IPS-11a (cell line): Measurements from ENCODE around the gene CLCNKA.
"Not testable (repeated sequence)": the region's sequence is repeated elsewhere in the genome, so short reads cannot be mapped to it uniquely, and the experiment has no call there.

Source experiments
- H3K4me3 ChIP-seq: one replicate; pipeline ENCODE4 v1.5.1; 2013; ENCODE audit warnings: low read depth, low read length, control low read depth

Gene CLCNKA

GRCh38 chr1:16017076-16017460 lies 4.8 kb upstream of the CLCNKA start:
- H3K4me3 ChIP-seq: no peak overlapping the region

GRCh38 chr1:16017461-16018303 lies 4.2 kb upstream of the CLCNKA start, which contains the start of gene HSPB7:
Gene HSPB7, minus strand, starts transcription at chr1:16018043. Its CDS starts 80 bp downstream, at chr1:16017963.
- H3K4me3 ChIP-seq: no peak within 1 kb of the TSS

GRCh38 chr1:16018308-16018707 lies 3.5 kb upstream of the CLCNKA start:
- H3K4me3 ChIP-seq: no peak overlapping the region

DNA sequence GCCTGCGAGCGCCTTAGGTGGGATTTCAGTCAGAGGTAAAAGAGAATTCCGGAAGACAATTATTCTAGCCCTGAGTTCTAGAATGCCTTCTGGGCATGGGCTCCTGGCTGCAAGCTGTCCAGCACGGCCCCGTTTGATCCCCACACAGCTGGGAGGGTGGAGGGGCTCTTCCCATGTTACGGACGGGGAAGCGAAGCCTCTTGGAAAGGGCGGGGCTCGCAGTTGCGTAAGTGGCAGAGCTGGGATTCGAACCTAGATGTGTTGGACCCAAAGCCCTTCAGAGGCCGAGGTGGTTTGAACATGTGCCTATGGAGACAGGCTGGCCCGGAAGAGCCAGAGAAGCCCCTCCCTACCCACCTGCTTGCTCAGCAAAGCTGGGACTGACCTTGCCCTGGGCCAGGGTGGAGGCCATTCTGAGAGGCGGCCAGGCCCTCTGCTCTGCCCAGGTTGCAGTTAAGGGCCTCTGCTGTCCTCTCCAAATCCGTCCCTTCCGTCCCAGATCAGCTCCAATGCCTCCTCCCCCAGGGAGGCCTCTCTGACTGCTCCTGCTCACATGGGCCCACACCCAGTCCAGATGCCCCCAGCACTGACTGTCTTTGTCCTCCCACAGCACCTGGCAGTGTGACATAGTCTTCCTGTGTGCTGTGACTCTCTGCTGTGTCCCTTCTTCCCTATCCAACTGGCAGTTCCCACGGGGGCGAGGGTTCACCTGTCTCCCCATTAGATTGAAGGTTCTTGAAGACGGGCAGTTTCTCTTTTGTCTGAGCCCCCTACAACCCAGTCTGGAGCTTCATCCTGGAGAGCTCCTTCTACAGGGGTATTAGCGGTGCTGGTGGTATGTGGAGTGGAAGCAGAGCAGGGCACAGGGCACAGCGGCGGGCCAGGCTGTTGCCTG lies 2.8 kb upstream of the CLCNKA start:
- no peak overlapping the region for H3K4me3 ChIP-seq

DNA sequence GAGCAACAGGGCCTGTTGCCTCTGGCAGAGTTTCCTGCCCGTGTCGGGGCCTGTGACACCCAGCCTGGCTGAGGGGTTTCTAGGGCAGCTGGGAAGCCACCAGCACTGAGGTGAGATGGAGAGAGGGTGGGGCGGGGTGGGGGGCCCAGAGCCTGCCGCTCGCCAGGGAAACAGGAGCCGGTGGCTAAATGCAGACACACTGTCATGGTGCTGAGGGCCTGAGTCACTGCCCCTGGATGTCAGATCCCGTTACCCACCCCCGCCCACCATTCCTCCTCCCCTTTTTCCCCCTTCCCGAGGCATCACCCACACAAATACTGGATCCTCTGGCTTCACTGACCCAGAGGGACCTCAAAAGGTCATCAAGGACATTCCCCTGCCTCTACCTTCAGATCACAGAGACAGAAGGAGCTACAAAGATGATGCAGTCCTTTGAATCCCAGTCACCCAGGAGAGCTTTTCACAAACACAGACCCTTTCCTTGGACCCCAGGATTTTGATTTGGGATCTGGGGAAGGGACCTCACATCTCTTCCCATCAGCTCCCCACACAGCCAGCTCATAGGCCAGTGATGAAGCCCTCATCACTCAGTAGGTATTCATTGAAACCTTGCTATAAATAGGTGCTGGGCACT lies 2.1 kb upstream of the CLCNKA start:
- H3K4me3 ChIP-seq: no peak overlapping the region

- H3K4me3 ChIP-seq: no peak overlapping the region
Measured at GRCh38 chr1:16020325-16020724, 1.5 kb upstream of the CLCNKA start.

DNA sequence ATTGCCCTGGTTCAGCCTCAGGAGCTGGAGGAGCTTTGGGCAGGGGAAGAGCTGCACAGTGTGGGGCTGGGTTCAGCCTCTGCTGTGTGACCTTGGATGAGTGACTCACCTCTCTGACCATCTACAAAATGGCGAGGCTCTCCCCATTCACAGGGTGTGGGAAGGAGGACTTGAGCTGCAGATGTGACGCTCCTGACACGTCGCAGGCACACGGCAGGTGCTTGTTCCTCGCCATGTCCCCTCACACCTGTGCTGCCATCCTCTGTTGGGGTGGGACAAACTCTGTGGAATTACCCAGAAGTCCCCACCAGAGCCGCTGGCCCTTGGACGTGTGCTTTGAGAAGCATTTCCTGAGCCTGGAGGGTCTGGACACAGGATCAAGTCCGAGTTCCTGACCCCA lies 958 bp upstream of the CLCNKA start:
- not testable (repeated sequence) for H3K4me3 ChIP-seq

- no peak overlapping the region for H3K4me3 ChIP-seq
Measured at GRCh38 chr1:16022393-16022792, 557 bp downstream of the CLCNKA start.

DNA sequence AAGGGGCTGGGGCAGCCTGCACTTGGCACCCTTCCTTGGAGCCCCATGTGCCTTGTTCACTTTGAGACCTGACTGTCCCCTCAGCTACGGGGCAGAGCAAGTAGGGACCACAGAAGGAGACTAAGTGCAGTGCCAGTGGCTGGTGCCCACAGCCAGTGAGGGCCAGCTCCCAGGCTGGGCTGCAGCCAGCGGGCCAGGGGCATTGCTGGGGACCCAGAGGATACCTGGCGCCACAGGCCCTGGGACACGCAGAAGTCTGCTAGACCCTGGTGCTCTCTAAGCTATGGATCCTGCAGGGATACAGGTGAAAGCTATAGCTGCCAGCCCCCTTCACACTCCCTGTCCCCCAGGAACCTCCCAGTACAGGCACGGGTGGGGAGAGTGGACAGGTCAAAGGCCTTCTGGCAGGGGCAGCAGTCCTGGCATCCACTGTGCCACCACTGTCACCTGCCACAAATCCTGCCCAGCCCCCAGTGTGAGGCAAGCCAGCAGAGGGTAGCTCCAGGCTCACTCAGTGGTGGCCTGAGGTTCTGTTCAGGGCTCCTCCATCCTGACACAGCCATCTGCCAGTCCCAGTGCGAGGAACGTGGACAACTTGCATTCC lies 1.3 kb downstream of the CLCNKA start:
- no peak overlapping the region for H3K4me3 ChIP-seq

DNA sequence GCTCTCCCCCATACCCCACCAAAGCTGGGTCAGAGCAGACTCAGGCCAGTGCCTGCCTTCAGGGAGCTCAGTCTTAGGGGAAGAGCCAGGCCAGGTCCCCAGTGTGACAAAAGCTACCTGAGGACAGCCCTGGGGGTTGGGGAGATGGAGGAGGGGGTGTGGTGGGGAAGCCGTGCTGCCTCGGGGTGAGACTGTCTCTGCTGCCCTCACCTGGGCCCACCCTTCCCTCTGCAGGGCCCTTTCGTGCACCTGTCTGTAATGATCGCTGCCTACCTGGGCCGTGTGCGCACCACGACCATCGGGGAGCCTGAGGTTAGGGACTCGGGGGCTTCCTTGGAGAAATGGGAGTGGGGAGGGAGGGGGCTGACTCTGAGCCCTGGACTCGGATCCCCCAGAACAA lies 4.5 kb downstream of the CLCNKA start:
- peak overlapping the region; percentile 8 for H3K4me3 ChIP-seq

GRCh38 chr1:16026723-16027484 lies 5.1 kb downstream of the CLCNKA start:
- H3K4me3 ChIP-seq: peak overlapping the region; percentile 8

DNA sequence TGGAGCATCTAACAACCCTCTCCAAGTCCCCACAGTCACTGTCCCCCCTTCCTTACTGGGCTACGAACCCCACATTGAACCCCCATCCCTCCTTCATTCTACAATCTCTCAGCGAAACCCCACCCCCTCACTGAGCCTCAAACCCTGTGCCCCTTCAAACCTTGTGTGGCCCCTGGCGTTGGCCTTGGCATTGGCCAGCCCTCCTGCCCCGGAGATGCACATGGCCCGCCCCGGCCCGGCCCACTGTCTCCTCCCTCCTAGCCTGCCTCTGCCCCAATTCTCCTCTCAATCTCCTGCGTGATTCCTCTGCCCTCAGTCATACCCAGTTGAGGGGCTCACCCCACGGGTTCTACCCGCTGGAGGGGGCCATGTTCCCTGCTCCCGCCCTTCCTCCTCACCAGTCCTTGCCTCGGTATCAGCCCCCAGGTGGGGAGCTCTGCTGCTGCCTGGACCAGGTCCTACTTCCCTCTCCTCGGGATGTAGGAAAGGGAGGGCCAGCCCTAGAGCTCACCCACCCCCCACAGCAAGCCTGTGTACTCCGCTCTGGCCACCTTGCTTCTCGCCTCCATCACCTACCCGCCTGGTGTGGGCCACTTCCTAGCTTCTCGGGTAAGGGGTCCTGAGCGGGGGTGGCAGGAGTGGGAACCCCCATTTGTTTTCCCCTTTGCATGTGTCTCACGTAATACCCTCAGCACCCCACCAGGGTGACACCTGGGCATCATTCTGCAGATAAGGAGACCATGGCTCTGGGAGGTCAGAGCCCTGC lies 6.6 kb downstream of the CLCNKA start:
- no peak overlapping the region for H3K4me3 ChIP-seq

GRCh38 chr1:16029003-16029268 lies 7.1 kb downstream of the CLCNKA start:
- H3K4me3 ChIP-seq: not testable (repeated sequence)

GRCh38 chr1:16029288-16029687 lies 7.5 kb downstream of the CLCNKA start:
- no peak overlapping the region for H3K4me3 ChIP-seq

GRCh38 chr1:16031551-16031950 lies 9.7 kb downstream of the CLCNKA start:
- no peak overlapping the region for H3K4me3 ChIP-seq

DNA sequence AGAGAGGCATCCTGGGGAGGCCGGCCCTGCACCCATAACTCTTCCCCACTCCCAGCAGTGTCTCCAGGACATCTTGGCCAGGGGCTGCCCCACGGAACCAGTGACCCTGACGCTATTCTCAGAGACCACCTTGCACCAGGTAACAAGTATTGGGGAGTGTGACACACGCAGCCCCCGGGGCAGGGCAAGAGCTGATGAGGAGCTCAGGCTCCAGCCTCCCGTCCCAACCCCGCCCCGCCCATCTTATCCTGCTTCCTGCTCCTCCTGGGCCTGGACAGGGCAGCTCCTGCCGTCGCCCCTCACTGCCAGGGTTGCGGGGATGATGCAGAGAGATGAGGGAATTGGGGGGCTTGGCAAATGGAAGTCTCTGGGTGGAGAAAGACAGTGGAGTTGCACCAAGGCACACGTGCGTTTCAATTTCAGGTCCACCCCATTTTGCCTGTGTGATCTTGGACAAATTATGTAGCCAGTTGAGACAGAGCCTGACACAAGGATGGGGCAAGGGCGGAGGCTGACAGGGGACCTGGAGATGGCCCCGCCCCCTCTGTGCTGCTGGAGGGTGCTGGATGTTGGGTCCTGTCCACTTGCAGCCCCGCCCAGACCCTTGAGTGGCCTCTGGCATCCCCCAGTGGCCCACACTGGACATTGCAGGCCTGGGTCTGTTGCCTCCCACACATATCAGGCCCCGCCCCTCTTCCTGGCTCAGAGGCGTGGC lies 10.7 kb downstream of the CLCNKA start:
- no peak overlapping the region for H3K4me3 ChIP-seq

- H3K4me3 ChIP-seq: not testable (repeated sequence)
Measured at GRCh38 chr1:16033103-16033632, 11.3 kb downstream of the CLCNKA start.

DNA sequence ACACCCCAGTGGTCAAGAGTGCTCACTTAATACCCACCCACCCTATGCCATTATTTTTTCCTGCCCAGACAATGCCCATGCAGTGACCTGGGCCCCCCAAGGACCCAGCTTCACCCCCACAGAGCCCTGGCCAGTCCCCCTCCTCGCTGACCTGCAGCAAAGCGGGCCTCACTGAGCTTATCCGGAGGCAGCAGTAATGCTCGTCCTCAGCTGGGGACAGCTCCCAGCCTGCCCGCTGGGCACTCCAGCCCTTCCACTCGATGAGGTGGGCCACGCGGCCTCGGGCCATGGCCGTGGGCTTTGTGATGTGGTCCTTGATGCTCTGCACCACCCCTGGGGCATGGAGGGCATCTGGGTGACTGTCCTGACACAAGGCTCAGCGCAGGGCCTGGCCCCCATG lies 14.6 kb downstream of the CLCNKA start:
- H3K4me3 ChIP-seq: not testable (repeated sequence)

GRCh38 chr1:16038620-16038912 lies 16.7 kb downstream of the CLCNKA start:
- no peak overlapping the region for H3K4me3 ChIP-seq
